Measurements from ENCODE around the gene CIRBP.

Gene CIRBP

GRCh38 chr19:1230783-1231489 is 38.2 kb upstream of the CIRBP start:
- DNase-seq, result no peak

DNA sequence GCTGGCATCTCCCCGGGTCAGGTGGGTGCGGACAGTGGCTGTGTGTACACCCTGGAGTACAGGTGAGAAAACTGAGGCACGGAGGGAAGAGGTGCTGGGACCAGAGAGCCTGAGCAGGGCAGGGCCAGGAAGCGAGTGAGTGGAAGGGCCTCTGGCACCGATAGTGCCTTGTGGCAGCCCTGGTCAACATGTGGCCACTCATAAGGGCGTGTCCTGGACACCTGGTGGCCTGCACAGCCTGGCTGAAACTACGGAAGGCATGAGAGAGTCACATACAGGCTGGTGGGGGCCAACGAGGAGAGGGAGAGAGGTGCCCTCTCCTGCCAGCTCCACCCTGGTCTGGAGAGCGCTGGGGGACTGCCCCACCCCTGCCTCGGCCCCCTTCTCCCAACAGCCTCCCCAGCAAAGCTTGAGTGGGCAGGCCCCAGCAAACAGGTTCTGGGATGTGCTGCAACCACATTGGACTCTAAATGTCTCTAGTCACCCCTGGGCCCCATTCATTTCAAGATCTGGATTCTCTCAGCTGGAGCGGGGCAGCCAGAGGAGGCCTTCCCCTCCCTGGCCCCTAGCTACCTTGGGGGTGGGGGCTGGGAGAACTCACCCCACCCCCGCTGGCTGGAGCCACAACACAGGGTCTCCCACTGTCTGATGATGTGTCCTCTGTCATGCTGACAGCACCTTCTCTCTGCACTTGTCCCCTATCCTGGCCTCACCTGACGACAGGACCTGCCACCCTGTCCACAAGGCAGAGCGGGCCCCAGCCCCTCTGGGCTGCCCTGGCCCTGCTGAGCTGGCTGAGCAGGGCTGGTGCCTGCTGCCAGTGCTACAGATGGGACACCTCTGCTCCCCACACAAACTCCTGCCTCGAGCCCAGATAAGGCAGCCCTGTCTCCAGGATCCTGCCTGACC is 37.1 kb upstream of the CIRBP start:
- DNase-seq, result no peak

GRCh38 chr19:1232652-1233072 is 36.5 kb upstream of the CIRBP start:
- no peak for DNase-seq

DNA sequence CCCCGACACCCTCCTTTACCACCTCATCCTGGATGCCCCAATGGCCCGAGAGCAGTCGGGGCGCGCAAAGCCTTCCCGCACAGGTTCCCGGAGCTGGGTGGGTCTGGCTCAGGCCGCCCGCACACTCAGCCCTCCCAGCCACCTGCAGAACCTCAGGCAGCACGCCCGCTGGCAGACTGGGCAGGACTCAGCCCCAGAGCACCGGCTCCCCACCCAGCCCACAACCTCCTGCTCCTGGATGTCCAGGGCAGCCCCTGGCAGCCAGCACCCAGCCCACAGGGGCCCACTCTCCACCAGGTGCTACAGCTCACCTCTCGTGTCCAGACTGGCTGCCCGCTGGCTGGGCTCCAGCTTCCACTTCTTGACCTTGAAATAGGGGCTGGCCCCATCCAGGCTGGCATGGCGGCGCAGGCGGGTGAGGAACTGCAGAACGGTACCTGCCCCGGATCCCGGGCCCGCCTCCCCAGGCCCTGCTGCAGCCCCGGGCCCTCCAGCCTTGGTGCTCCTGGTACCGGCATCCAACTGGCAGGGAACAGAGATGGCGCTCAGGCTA is 35.9 kb upstream of the CIRBP start:
- no peak for DNase-seq

DNA sequence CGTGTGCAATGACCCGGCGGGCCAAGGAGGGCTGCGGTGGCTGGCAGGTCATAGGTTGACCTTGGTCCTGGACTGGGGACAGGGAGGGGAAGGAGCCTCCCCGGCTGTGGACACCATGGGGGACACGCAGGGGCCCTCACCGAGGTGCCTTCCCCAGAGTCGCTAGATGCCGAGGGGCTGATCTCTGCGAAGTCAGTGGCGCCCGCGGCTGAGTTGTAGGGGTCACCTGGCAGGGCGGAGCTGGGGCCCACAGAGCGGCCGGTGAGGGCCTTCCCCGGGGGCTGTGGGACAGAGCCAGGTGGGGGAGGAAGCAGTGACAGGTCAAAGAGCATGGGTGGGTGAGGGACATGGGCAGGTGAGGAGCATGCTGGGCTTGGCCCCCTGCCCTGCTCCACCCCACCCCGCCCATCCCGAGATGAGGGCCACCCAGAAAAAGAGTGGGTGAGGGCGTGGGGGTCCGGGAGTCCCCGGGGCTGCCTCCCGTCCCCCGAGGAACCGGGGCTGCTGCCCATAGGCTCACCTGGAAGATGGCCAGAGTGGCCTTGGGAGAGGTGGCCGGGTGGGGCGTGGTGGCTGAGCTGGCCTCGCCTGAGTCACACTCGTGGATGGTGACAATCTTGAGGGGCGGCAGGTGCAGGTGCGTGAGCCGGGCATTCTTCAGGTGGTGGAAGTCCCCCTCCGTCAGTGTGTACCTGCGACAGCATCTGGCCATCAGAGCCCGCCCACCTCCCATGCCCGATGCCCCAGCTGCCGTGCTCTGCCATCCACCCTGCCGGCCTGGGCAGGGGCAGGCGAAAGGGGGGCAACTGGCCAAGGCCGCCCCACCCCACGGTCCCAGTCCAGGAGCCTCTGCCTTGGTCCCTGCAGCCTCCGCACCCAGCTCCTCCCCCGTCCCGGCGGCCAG is 34.8 kb upstream of the CIRBP start:
- DNase-seq, result no peak

- DNase-seq, result no peak
Observed at GRCh38 chr19:1234955-1235380, 34.2 kb upstream of the CIRBP start.

- no peak for DNase-seq
Observed at GRCh38 chr19:1235625-1236538, 33.2 kb upstream of the CIRBP start.

GRCh38 chr19:1236576-1236975 is 32.6 kb upstream of the CIRBP start:
- DNase-seq, result no peak

DNA sequence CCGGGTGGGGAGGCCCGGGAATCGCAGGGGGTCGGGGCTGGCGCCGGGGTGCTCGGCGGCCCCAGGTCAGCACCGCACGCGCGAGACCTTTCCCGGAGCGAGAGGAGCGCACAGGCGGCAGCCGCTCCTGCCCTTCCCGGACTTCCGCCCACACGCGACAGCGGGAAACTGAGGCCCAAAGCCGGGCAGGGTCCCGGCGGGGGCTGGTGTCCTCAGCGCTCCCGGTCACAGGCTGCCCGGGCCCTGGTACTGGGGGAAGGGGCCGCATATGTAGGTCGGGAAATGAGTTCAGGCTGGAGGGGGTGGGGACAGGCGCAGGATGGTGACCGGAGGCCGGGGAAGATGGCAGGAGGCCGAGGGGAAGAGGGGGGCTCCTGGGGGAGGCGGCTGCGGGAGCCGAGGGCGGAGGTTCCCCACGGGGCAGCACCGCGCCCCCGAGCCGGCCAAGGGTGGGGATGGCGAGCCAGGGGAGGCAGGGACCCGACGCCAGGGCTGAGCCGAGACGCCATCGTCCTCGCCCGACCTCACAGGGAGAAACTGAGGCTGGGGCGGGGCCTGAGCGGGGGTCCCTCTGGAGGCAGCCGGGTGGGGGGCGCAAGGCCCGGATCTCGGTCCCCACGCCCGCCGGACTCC is 32.0 kb upstream of the CIRBP start:
- no peak for DNase-seq

- DNase-seq, result no peak
Observed at GRCh38 chr19:1237754-1238368, 31.3 kb upstream of the CIRBP start, which contains the start of gene CBARP. TSS of gene CBARP (minus strand) at chr19:1238005. CDS start at chr19:1236100, 1,905 bp downstream.

- DNase-seq, result no peak
Observed at GRCh38 chr19:1238369-1239303, 30.5 kb upstream of the CIRBP start.

DNA sequence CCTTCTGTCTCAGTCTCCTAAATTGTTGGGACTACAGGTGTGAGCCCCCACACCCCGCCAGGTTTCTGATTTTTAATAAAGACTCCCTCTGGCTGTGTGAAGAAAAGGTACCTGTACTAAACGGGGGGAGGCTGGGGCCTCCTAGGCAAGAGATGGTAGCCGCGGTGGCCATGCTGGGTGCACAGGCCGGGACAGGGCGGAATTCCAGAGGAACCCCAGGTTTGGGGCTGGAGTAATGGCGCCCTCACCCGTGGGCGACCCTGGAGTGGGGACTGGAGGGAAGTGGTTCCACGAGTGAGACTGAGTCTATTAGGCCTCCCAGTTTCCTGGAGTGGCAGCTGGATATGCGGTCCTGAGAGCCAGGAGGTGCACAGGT is 29.7 kb upstream of the CIRBP start:
- DNase-seq, result no peak

- peak; percentile 53 for DNase-seq
Observed at GRCh38 chr19:1239796-1240737, 29.1 kb upstream of the CIRBP start.

GRCh38 chr19:1240925-1241324 is 28.2 kb upstream of the CIRBP start:
- no peak for DNase-seq

DNA sequence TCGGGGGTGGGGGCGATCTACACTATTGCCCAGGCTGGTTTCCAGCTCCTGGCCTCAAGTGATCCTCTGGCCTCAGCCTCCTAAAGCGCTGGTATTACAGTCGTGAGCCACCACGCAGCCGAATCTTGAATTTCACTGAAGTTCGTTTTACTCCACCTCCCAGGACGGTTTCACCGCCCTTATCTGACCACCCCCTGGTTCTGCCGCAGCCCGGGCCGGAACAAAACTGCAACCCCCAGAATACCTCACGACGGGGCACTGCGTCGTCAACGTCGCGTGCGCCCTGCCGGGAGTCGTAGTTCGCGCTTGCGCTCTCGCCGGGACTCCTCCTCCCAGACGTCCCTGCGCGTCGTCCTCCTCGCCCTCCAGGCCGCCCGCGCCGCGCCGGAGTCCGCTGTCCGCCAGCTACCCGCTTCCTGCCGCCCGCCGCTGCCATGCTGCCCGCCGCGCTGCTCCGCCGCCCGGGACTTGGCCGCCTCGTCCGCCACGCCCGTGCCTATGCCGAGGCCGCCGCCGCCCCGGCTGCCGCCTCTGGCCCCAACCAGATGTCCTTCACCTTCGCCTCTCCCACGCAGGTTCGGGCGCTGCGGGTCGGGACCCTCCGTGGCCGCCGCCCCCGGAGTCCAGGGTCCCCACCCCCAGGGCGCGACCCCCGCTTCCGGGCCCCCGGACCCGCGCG is 27.6 kb upstream of the CIRBP start, which contains the start of gene ATP5F1D:
Gene ATP5F1D, plus strand, starts transcription at position 335 of the 679 bp plus-strand sequence. Its CDS starts 100 bp downstream, at position 435.
- DNase-seq, result peak; percentile 43

- peak; percentile 32 for DNase-seq
Observed at GRCh38 chr19:1243768-1244692, 25.1 kb upstream of the CIRBP start.

Measured in DMS153 (cell line).